Stimulated activated CD4-positive, alpha-beta T cell treated with anti-CD3 and anti-CD28 coated beads, Interleukin-4, amount 100 ng/mL, for 24 hours (primary cell): ENCODE measurements around the gene NLRP10.

Source experiments
- DNase-seq: peaks from one replicate; pipeline ENCODE4 v3.0.0-alpha.2; 2020

NLRP10 gene

GRCh38 chr11:7973011-7973410 lies 7.8 kb upstream of the NLRP10 start:
- no peak for DNase-seq

- DNase-seq: no peak
These were observed 6.6 kb upstream of the NLRP10 start for GRCh38 chr11:7971846-7972245.

GRCh38 chr11:7969756-7970646 lies 4.8 kb upstream of the NLRP10 start:
- no peak for DNase-seq

GRCh38 chr11:7968686-7969085 lies 3.4 kb upstream of the NLRP10 start:
- DNase-seq: no peak

- DNase-seq: no peak
These were observed 2.6 kb upstream of the NLRP10 start for GRCh38 chr11:7967826-7968225.

- no peak for DNase-seq
These were observed 1.9 kb upstream of the NLRP10 start for GRCh38 chr11:7967097-7967496.

GRCh38 chr11:7964873-7965272 lies 374 bp downstream of the NLRP10 start:
- DNase-seq: no peak

GRCh38 chr11:7964261-7964660 lies 986 bp downstream of the NLRP10 start:
- DNase-seq: no peak

- no peak for DNase-seq
These were observed 10.1 kb downstream of the NLRP10 start for GRCh38 chr11:7955191-7955590.

GRCh38 chr11:7949934-7950333 lies 15.3 kb downstream of the NLRP10 start:
- DNase-seq: no peak

GRCh38 chr11:7944123-7944522 lies 21.1 kb downstream of the NLRP10 start:
- no peak for DNase-seq

- DNase-seq: no peak
These were observed 23.6 kb downstream of the NLRP10 start, which contains the start of gene OR10A3 for GRCh38 chr11:7941608-7942007. OR10A3 (minus strand) TSS chr11:7941708; CDS start chr11:7939520, 2,188 bp downstream.

- DNase-seq: no peak
These were observed 24.1 kb downstream of the NLRP10 start for GRCh38 chr11:7941146-7941545.

- no peak for DNase-seq
These were observed 28.6 kb downstream of the NLRP10 start for GRCh38 chr11:7936615-7937014.

- no peak for DNase-seq
These were observed 34.1 kb downstream of the NLRP10 start, which contains the start of gene OR10A6 for GRCh38 chr11:7931168-7931567. OR10A6 (minus strand) TSS chr11:7931268; CDS start chr11:7928662, 2,606 bp downstream.

GRCh38 chr11:7927635-7928034 lies 37.6 kb downstream of the NLRP10 start:
- DNase-seq: no peak

GRCh38 chr11:7924536-7924935 lies 40.7 kb downstream of the NLRP10 start:
- DNase-seq: no peak

GRCh38 chr11:7918141-7918540 lies 47.1 kb downstream of the NLRP10 start:
- no peak for DNase-seq
